Measurements from ENCODE around the gene PDE6B.

DNA sequence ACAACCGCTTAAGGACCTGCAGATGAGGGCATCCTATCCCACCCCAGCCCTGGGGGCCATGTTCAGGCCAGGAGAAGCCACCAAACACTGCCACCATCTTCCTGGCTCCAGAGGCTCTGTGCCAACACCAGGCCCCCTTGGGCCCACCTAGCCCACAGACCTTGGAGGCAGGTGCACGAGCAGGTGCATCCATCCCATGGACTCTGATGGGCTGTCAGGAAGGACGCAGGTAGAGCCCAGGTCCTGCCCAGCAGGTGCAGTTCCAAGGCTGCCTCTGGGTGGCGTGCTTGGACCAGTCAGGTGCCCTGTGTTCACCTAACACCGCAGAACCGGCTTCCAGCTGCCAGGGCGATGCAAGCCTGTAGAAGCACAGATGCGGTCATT, 22.8 kb upstream of the PDE6B start:
- TF ChIP-seq, protein P1, sequence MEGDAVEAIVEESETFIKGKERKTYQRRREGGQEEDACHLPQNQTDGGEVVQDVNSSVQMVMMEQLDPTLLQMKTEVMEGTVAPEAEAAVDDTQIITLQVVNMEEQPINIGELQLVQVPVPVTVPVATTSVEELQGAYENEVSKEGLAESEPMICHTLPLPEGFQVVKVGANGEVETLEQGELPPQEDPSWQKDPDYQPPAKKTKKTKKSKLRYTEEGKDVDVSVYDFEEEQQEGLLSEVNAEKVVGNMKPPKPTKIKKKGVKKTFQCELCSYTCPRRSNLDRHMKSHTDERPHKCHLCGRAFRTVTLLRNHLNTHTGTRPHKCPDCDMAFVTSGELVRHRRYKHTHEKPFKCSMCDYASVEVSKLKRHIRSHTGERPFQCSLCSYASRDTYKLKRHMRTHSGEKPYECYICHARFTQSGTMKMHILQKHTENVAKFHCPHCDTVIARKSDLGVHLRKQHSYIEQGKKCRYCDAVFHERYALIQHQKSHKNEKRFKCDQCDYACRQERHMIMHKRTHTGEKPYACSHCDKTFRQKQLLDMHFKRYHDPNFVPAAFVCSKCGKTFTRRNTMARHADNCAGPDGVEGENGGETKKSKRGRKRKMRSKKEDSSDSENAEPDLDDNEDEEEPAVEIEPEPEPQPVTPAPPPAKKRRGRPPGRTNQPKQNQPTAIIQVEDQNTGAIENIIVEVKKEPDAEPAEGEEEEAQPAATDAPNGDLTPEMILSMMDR (conservative IDR thresholded peaks at IDR 0.05 in 1 of 2, IDR thresholded peaks at IDR 0.05 in 1 of 2; ENCODE audit: extremely low read depth in 1 of 2, insufficient read depth in 1 of 2, low read depth in 1 of 2, low read length in 2 of 2), result peak; percentile 82 to 90
- no peak for TF ChIP-seq EZH2 (IDR thresholded peaks at IDR 0.05; ENCODE audit: borderline replicate concordance, low read length)
